ENCODE results near the gene CACNA2D3.
A peak's percentile ranks its signal among the peaks of the same experiment; 100 is the strongest.

CACNA2D3 gene

DNA sequence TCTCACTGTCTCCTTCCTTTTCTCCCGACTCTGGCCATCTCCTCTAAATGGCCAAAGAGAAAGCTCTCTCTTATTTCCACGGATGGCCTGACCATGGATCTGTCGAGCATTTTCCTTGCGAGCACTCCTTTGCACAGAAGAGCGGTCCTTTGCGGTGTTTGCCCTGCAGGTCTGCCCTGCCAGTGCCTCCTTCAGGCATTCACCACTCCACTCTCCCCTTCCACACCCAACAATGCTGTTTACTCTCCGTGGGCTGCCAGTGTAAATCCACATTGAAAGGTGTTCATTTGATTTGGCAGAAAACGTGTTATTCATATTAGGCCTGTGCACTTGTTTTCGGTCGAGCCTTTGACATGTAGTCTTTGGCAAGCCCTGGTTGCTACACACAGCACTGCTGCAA, 49.6 kb downstream of the CACNA2D3 start:
- DNase-seq: no peak

DNA sequence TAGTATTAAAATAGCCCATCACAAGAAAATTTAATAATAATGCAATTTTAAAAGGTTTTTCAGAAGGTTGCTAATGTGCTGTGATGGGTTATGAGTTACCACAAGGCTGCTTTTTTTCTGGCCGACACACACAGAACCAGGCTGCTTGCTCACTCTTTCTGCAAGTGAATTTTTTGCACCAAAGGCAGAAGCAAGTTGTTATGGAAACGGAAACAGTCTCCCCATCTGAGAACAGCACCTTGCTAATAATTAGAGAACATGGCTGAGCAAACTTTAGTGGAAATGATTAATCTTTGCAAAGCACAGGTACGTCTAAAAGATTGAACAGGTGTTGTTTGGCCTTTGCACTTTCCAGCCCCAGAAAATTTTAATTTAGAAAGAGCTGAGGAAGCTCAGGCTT, 51.0 kb downstream of the CACNA2D3 start:
- DNase-seq: no peak

DNA sequence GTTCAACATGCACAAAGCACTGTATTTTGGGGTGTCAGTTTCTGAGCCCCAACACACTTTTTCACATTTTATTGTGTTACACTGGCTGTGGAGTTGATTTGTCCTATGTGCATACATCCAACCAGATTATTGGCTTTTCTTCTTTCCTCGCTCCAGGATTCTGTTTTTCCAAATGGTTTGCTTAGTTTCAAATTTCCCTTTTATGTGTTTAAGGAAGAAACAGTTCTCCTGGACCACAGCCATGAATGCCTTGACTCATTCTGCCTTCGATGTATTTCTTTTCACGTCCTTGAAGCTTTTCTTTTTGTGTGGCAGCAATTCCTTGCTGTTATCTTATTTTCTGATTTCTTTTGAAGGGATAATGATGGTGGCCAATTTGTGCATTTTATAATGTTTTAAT, 53.8 kb downstream of the CACNA2D3 start:
- no peak for DNase-seq

GRCh38 chr3:54177816-54178215, 55.5 kb downstream of the CACNA2D3 start:
- no peak for DNase-seq

GRCh38 chr3:54178376-54178775, 56.0 kb downstream of the CACNA2D3 start:
- no peak for DNase-seq

- no peak for DNase-seq
These were observed 58.6 kb downstream of the CACNA2D3 start for GRCh38 chr3:54180921-54181320.

DNA sequence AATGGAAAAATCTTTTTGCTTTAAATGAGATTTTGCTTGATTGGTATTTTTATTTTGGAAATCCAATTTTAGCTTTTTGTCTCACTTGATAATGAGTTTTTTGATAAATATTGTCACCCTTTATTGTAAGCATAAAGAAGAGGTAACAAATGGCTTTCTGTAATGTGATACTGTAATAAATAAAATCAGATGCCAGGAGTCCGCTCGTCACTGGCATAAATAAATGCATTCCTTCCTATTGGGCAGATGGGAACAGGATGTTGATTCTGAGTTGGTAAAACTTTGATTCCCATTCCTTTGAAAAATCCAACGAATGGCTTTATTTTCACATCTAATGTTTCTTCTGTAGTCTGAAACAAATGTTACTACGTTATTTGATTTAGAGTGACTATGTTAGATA, 59.9 kb downstream of the CACNA2D3 start:
- DNase-seq: no peak

DNA sequence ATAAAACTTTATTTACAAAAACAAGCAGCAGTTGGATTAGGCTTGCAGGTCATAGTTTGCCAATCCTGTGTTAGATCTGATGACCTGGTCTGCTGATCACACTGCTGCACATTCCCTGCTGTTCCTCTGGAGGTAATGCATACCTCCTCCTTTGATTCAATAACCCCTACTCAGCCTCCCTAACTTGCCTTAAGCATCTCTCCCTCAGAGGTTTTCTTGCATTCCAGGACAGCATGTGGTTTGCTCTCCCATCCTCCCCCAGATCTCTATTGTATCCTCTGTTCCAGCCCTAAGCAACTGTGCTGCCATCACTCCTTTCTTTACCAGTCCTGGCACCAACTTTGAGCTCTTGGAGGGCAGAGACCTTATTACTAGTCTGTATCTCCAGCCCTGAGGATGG, 63.4 kb downstream of the CACNA2D3 start:
- no peak for DNase-seq

DNA sequence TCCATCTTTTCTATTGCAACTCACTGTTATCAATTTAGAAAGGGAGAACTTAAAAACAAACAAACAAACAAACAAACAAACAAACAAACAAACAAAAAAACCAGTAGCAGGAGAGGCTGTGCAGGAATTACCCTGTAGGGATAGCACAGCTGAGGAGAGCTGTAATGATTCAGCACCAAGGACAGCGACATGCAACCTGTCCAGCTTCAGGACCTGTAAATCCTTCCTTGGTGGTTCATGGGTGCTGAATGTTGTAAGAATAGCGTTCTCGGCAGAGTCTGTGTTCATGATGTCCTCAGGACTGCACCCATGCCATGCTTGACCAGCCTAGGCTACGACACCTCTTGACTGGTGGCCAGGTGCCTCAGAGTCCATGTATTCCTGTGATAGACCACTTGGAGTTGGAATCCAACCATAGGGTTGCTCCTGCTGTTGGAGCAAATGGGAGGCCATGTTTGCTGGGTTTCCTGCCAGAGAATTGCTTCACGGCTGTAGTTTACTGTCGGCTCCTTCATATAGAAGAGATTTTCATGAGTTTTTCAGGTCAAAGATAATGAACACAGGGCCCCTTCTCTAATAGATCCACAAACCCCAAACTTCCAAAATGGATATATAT, 65.9 kb downstream of the CACNA2D3 start:
- DNase-seq: peak; percentile 92

- DNase-seq: no peak
These were observed 68.9 kb downstream of the CACNA2D3 start for GRCh38 chr3:54191220-54191619.

- no peak for DNase-seq
These were observed 69.7 kb downstream of the CACNA2D3 start for GRCh38 chr3:54192026-54192425.

- no peak for DNase-seq
These were observed 70.7 kb downstream of the CACNA2D3 start for GRCh38 chr3:54193093-54193492.

GRCh38 chr3:54196360-54196991, 74.1 kb downstream of the CACNA2D3 start:
- no peak for DNase-seq

DNA sequence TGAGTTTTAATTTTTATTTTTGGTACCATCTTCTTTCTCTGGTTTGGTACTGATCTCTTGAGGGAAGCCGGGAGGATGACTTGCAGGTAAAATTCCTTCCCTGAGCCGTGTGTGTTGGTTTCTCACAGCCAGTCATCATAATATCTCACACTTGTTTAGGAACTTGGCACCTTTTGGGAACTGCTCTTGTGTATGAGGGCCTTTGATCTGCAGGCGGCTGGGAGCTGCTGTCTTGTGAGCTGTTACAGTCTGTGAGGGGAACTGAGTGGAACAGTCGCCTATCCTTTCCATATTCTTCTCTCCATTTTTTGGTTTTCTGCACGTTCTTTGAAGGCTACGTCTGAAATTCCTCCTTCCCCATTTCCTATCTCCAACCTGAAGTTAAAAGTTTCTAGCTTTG, 75.2 kb downstream of the CACNA2D3 start:
- DNase-seq: no peak

- peak; percentile 21 for DNase-seq
These were observed 76.2 kb downstream of the CACNA2D3 start for GRCh38 chr3:54198556-54198955.

GRCh38 chr3:54202054-54202453, 79.7 kb downstream of the CACNA2D3 start:
- DNase-seq: no peak

DNA sequence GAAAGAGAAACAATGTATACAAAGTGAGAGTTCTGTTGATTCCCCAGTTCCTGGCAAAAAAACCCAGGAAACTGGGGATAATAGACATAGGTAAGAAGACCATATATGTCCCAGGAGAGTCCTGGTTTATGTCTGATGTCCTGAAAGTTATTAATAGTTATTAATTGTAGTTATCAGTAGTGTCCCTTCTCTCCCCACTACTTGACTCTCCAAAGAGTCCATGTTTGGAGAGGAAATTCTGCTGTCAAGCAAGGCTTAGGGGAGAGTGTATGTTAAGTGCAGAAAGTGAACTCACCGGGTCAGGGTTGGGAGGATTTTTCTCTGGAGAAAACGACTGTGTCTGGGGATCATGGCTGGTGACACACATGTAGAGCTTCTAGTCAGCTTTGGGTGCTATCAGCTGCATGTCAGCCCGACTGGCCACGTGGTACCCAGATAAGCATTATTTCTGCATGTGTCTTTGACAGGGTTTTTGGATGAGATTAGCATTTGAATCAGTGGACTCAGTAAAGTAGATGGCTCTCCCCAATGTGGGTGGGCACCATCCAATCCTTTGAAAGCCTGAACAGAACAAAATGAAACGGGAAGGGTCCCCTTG, 80.4 kb downstream of the CACNA2D3 start:
- DNase-seq: no peak

- no peak for DNase-seq
These were observed 84.5 kb downstream of the CACNA2D3 start for GRCh38 chr3:54206874-54207273.

- DNase-seq: no peak
These were observed 88.7 kb downstream of the CACNA2D3 start for GRCh38 chr3:54211097-54211496.

DNA sequence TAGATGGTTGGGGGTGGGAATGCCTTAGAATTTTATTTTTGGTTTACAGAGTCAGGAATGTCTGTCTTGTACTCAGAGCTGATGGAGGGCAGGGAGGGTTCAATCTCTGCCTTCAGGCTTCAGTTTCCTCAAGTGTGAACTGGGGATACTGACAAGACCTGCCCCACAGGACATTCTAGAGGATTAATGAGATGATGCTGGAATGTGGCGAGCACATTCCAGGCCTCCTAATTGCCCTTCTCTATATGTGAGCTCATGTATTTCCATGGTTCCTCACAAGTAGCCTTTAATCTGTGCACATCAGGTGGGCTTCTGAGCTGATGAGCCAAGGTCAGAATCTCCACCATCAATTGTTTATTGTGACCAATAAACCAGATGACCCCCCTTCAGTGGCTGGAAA, 90.4 kb downstream of the CACNA2D3 start:
- DNase-seq: no peak

- DNase-seq: no peak
These were observed 91.6 kb downstream of the CACNA2D3 start for GRCh38 chr3:54213907-54214306.

GRCh38 chr3:54214845-54215244, 92.5 kb downstream of the CACNA2D3 start:
- no peak for DNase-seq

GRCh38 chr3:54215521-54215920, 93.2 kb downstream of the CACNA2D3 start:
- no peak for DNase-seq

- no peak for DNase-seq
These were observed 95.5 kb downstream of the CACNA2D3 start for GRCh38 chr3:54217828-54218227.

DNA sequence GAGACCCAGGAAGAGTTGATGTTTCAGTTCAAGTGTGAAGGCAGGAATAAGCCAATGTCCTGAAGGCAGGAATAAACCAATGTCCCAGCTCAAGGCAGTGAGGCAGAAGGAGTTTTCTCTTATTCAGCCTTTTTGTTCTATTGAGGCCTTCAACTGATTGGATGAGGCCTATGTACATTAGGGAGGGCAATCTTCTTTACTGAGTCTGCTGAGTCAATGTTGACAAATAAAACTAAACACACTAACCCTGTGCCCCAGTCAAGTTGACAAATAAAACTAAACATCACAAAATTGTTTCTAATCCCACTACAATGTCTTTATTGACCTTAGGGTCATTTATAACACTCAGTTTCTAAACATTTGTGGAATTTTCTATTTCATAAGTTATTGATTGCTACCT, 100.0 kb downstream of the CACNA2D3 start:
- DNase-seq: no peak
